ENCODE results near the gene EPHB4. TPM values are rescaled to one million over a fixed set of nuclear protein-coding genes. Genes with fewer than 3 reads are reported as not detected.

Gene EPHB4
- total and polyA plus RNA-seq, 2 experiments from 2014 or later, result 23.3 to 164 TPM

GRCh38 chr7:100801833-100802568 is 25.3 kb downstream of the EPHB4 start:
- ATAC-seq (no peak; the same call in 2 of the 3 replicates), DNase-seq (ENCODE audit: low spot score) (no peak)
- H3K4me2 ChIP-seq, result no peak overlapping the region
- peak overlapping the region; percentile 50; the same call in 1 of the 2 replicates for H3K27ac ChIP-seq (ENCODE audit: low read depth)
- Mint-ChIP-seq H3K27ac (no peak overlapping the region), H3K4me1 (peaks cover 16% of the 10 kb centered on the region), H3K36me3 (ENCODE audit: low read depth) (peaks cover 52% of the 10 kb centered on the region), H3K9me3 (no peaks in the 10 kb centered on the region), H3K4me3 (no peak overlapping the region), H3K27me3 (ENCODE audit: insufficient read depth, low read depth, poor library complexity) (peaks cover 34% of the 10 kb centered on the region)
- no peak overlapping the region for H2AFZ ChIP-seq
- H4K20me1 ChIP-seq (replicated peaks; ENCODE audit: insufficient read depth), result peaks cover 7% of the 10 kb centered on the region
- H3F3A ChIP-seq (replicated peaks; ENCODE audit: low read depth), result peaks cover 23% of the 10 kb centered on the region
- H3K36me3 ChIP-seq (ENCODE audit: insufficient read depth), result peaks cover 22% of the 10 kb centered on the region
- TF ChIP-seq POLR2AphosphoS5 (IDR thresholded peaks at IDR 0.05; ENCODE audit: low read depth) (peak; percentile 29; the same call in 1 of the 2 replicates), ZNF331 (CRISPR knock-in tag; IDR thresholded peaks at IDR 0.05; ENCODE audit: low read depth) (no peak), REST (IDR thresholded peaks at IDR 0.05; ENCODE audit: unreplicated experiment) (no peak), ZNF114 (CRISPR knock-in tag; IDR thresholded peaks at IDR 0.05) (no peak), STAT1 (IDR thresholded peaks at IDR 0.05; ENCODE audit: unreplicated experiment) (no peak), CREB1 (CRISPR knock-in tag; IDR thresholded peaks at IDR 0.05; ENCODE audit: low read depth) (no peak)
- H3K79me2 ChIP-seq (replicated peaks; ENCODE audit: insufficient read depth), result no peaks in the 10 kb centered on the region; the same call in 1 of the 2 replicates
- peaks cover 6% of the 10 kb centered on the region; the same call in 1 of the 2 replicates for H3K4me1 ChIP-seq (ENCODE audit: insufficient read depth)
- H3K4me3 ChIP-seq, result no peak overlapping the region
- H3K27me3 ChIP-seq (ENCODE audit: insufficient read depth), result no peaks in the 10 kb centered on the region
- H3K9me2 ChIP-seq (ENCODE audit: insufficient read depth), result no peaks in the 10 kb centered on the region

- H3K4me3 ChIP-seq, result no peak overlapping the region
- H3K9me2 ChIP-seq (ENCODE audit: insufficient read depth), result no peaks in the 10 kb centered on the region
- ATAC-seq (peak; percentile 64), DNase-seq (ENCODE audit: low spot score) (peak; percentile 89)
- H3K36me3 ChIP-seq (ENCODE audit: insufficient read depth), result no peaks in the 10 kb centered on the region
- peaks cover 10% of the 10 kb centered on the region for H3K4me1 ChIP-seq (ENCODE audit: insufficient read depth)
- Mint-ChIP-seq H3K27me3 (ENCODE audit: insufficient read depth, low read depth, poor library complexity) (peaks cover 34% of the 10 kb centered on the region), H3K4me1 (peaks cover 18% of the 10 kb centered on the region), H3K27ac (no peak overlapping the region), H3K4me3 (no peak overlapping the region), H3K9me3 (no peaks in the 10 kb centered on the region), H3K36me3 (ENCODE audit: low read depth) (peaks cover 24% of the 10 kb centered on the region)
- H3K27ac ChIP-seq (ENCODE audit: low read depth), result no peak overlapping the region
- TF ChIP-seq EZH2phosphoT487 (IDR thresholded peaks at IDR 0.05; ENCODE audit: unreplicated experiment) (no peak), CTCF (conservative IDR thresholded peaks at IDR 0.05; ENCODE audit: low read depth in 2 of 2) (peak; percentile 83 to 86), CREB1 (CRISPR knock-in tag; IDR thresholded peaks at IDR 0.05; ENCODE audit: low read depth) (no peak)
- H3K4me2 ChIP-seq, result 0 out of 2 replicates have a peak overlapping the region, but pooled peaks have one; percentile 8
- H3K27me3 ChIP-seq (ENCODE audit: insufficient read depth), result no peaks in the 10 kb centered on the region
- no peaks in the 10 kb centered on the region for H3K79me2 ChIP-seq (replicated peaks; ENCODE audit: insufficient read depth)
- peaks cover 19% of the 10 kb centered on the region for H3F3A ChIP-seq (replicated peaks; ENCODE audit: low read depth)
- H2AFZ ChIP-seq, result no peak overlapping the region
- H4K20me1 ChIP-seq (replicated peaks; ENCODE audit: insufficient read depth), result no peaks in the 10 kb centered on the region; the same call in 1 of the 2 replicates
These were observed 28.1 kb downstream of the EPHB4 start for GRCh38 chr7:100799037-100799896.

All from GM23338 (cell line).